ENCODE data around the gene FLYWCH1. TPM values are rescaled to one million over a fixed set of nuclear protein-coding genes. Genes with fewer than 3 reads are reported as not detected.

FLYWCH1 gene
- total RNA-seq, 1 experiment from 2014 or later, result 23.3 TPM

- no peaks in the 10 kb centered on the region for H3K9me3 Mint-ChIP-seq (ENCODE audit: unreplicated experiment)
- peak overlapping the region; percentile 93 for H3K4me3 Mint-ChIP-seq (ENCODE audit: unreplicated experiment)
- no peak for TF ChIP-seq CTCF (IDR thresholded peaks at IDR 0.05; ENCODE audit: insufficient read depth in 1 of 2, low read depth in 1 of 2, low read length in 1 of 2, severe bottlenecking in 1 of 2, unreplicated experiment in 1 of 2)
- H3K36me3 Mint-ChIP-seq (ENCODE audit: insufficient read depth, unreplicated experiment), result peaks cover 10% of the 10 kb centered on the region
- ChIA-PET CTCF (interaction anchor here (0.7 to 1.9 kb wide), 6 partner anchors 16 to 1611 kb away, joined by 3 to 5 read pairs (median 4); partner anchors contain the start of gene PKMYT1), POLR2A (interaction anchor here (1.0 kb wide), 1 partner anchor 16 kb away, joined by 5 read pairs; the partner anchor contains the start of gene PKMYT1)
- no peak overlapping the region for H3K27ac Mint-ChIP-seq (ENCODE audit: unreplicated experiment)
- no peaks in the 10 kb centered on the region for H3K36me3 ChIP-seq (ENCODE audit: control insufficient read depth, insufficient read depth, low read length)
- no TSS peak for BruUV-seq (replicated peaks)
- H3K4me1 Mint-ChIP-seq (ENCODE audit: low read depth, unreplicated experiment), result no peaks in the 10 kb centered on the region
- H3K27me3 Mint-ChIP-seq (ENCODE audit: insufficient read depth, unreplicated experiment), result no peaks in the 10 kb centered on the region
- peaks cover 17% of the 10 kb centered on the region for H3K4me1 ChIP-seq
- H3K9me3 ChIP-seq, result no peaks in the 10 kb centered on the region
- H3K4me3 ChIP-seq (ENCODE audit: low read depth, low read length), result peak overlapping the region; percentile 54
- H3K27me3 ChIP-seq (replicated peaks; ENCODE audit: control insufficient read depth, insufficient read depth, low read length), result no peaks in the 10 kb centered on the region
- intact Hi-C loops (cut with micrococcal nuclease; ENCODE audit: unreplicated experiment), result no loop called here
- peak; percentile 91 to 93 for DNase-seq
These were observed 53.0 kb downstream of the FLYWCH1 start for GRCh38 chr16:2964475-2965336.

- no peak for DNase-seq
- BruUV-seq (replicated peaks), result no TSS peak
- no peaks in the 10 kb centered on the region for H3K36me3 ChIP-seq (ENCODE audit: control insufficient read depth, insufficient read depth, low read length)
- no peak overlapping the region for H3K4me3 ChIP-seq (ENCODE audit: low read depth, low read length)
- no peak overlapping the region for H3K4me3 Mint-ChIP-seq (ENCODE audit: unreplicated experiment)
- no peaks in the 10 kb centered on the region for H3K9me3 Mint-ChIP-seq (ENCODE audit: unreplicated experiment)
- POLR2A ChIA-PET, result no interaction called here
- intact Hi-C loops (cut with micrococcal nuclease; ENCODE audit: unreplicated experiment), result no loop called here
- TF ChIP-seq CTCF (IDR thresholded peaks at IDR 0.05; ENCODE audit: insufficient read depth in 1 of 2, low read depth in 1 of 2, low read length in 1 of 2, severe bottlenecking in 1 of 2, unreplicated experiment in 1 of 2), result no peak
- CTCF ChIA-PET, result interaction anchor here (1.9 kb wide), 1 partner anchor 15 kb away, joined by 4 read pairs; the partner anchor contains the start of gene PKMYT1
- H3K4me1 Mint-ChIP-seq (ENCODE audit: low read depth, unreplicated experiment), result no peaks in the 10 kb centered on the region
- peaks cover 25% of the 10 kb centered on the region for H3K36me3 Mint-ChIP-seq (ENCODE audit: insufficient read depth, unreplicated experiment)
- H3K27me3 ChIP-seq (replicated peaks; ENCODE audit: control insufficient read depth, insufficient read depth, low read length), result no peaks in the 10 kb centered on the region
- H3K27ac Mint-ChIP-seq (ENCODE audit: unreplicated experiment), result no peak overlapping the region
- no peaks in the 10 kb centered on the region for H3K9me3 ChIP-seq
- no peaks in the 10 kb centered on the region for H3K27me3 Mint-ChIP-seq (ENCODE audit: insufficient read depth, unreplicated experiment)
- peaks cover 17% of the 10 kb centered on the region for H3K4me1 ChIP-seq
These were observed 54.5 kb downstream of the FLYWCH1 start for GRCh38 chr16:2966043-2966807.

DNA sequence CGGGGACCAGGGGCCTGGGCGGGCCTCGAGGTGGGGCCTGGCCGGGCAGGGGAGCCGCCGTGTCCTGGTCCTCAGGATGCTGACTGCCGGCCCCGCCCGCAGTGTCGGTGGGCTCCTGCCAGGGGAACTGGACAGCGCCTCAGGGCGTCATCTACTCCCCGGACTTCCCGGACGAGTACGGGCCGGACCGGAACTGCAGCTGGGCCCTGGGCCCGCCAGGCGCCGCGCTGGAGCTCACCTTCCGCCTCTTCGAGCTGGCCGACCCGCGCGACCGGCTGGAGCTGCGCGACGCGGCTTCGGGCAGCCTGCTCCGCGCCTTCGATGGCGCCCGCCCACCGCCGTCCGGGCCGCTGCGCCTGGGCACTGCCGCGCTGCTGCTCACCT is 55.1 kb downstream of the FLYWCH1 start:
- H3K27me3 Mint-ChIP-seq (ENCODE audit: insufficient read depth, unreplicated experiment), result no peaks in the 10 kb centered on the region
- H3K4me1 Mint-ChIP-seq (ENCODE audit: low read depth, unreplicated experiment), result no peaks in the 10 kb centered on the region
- BruUV-seq (replicated peaks), result no TSS peak
- Histone ChIP-seq H3K27me3 (replicated peaks; ENCODE audit: control insufficient read depth, insufficient read depth, low read length) (no peaks in the 10 kb centered on the region), H3K9me3 (no peaks in the 10 kb centered on the region), H3K4me3 (ENCODE audit: low read depth, low read length) (no peak overlapping the region), H3K36me3 (ENCODE audit: control insufficient read depth, insufficient read depth, low read length) (no peaks in the 10 kb centered on the region), H3K4me1 (peaks cover 17% of the 10 kb centered on the region)
- intact Hi-C loops (cut with micrococcal nuclease; ENCODE audit: unreplicated experiment), result no loop called here
- peaks cover 31% of the 10 kb centered on the region for H3K36me3 Mint-ChIP-seq (ENCODE audit: insufficient read depth, unreplicated experiment)
- no peak for DNase-seq
- ChIA-PET POLR2A (no interaction called here), CTCF (no interaction called here)
- H3K4me3 Mint-ChIP-seq (ENCODE audit: unreplicated experiment), result no peak overlapping the region
- no peak overlapping the region for H3K27ac Mint-ChIP-seq (ENCODE audit: unreplicated experiment)
- no peaks in the 10 kb centered on the region for H3K9me3 Mint-ChIP-seq (ENCODE audit: unreplicated experiment)
- TF ChIP-seq CTCF (IDR thresholded peaks at IDR 0.05; ENCODE audit: insufficient read depth in 1 of 2, low read depth in 1 of 2, low read length in 1 of 2, severe bottlenecking in 1 of 2, unreplicated experiment in 1 of 2), result no peak

All from Caco-2 (cell line).